ENCODE data around the gene ID2.

Gene ID2

DNA sequence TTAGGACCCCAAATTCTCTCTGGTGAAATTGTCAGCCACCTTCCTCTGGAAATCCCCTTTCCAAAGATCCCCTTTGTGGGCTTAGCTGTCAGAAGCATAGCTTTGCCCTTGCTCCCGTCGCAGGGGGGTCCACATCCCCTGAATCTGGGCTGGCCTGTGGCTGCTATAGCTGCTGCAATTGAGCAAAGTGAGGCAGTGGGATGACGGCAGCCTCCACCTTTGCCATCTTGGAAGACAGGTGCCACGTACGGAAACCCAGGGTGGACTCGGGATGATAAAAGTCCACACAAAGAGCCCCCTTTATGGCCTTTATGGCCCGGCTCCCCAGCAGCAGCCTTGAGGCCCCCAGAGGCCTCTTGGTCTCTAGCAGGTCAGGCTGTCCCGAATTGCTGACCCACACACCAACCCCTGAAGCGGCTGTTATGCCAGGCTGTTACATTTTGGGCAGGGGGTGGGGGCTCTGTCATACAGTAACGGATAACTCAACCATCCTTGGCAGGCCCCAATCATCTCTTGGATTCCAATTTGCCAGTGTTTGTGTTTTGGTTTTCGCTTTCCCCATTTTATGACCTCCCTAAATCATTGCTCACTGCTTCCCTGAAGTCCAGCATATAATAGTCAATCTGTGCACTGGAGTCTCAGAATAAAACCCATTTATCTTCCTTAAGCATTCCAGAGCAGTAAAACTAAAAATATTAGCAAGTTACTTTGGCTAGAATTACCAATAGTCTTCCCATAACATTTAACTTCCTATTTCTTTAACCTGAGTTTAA lies 33.2 kb upstream of the ID2 start:
- DNase-seq: no peak

DNA sequence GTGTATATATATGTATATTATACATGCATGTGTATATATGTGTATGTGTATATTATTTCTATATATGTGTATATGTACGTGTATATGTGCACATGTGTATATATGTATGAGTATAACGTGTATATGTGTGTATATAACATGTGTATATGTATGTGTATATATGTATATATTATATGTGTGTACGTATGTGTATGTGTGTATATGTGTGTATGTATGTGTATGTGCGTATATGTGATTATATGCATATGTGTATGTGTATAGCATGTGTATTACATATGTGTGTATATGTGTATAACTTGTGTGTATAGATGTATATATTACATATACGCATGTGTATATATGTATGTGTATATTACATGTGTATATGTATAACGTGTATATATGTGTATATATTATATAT lies 32.1 kb upstream of the ID2 start:
- DNase-seq: no peak

DNA sequence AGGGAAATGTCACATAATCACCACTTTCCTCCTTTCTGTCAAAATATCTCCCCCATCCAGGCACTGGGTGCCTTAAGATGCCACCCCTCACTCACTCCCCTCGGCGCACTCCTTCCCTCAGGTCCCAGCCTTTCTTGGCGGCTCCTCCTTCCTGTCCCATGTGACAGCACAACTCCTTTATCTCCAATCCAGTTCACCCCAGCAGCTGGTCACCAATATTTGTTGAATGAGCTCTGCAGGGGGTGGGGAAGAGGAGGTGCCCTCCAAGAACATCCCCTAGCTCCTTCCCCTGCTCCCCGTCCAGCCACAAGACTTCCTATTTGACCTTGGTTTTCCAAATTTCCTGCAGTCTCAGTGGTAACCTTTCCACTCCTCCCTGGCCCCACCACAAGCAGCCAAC lies 31.6 kb upstream of the ID2 start:
- DNase-seq: no peak

DNA sequence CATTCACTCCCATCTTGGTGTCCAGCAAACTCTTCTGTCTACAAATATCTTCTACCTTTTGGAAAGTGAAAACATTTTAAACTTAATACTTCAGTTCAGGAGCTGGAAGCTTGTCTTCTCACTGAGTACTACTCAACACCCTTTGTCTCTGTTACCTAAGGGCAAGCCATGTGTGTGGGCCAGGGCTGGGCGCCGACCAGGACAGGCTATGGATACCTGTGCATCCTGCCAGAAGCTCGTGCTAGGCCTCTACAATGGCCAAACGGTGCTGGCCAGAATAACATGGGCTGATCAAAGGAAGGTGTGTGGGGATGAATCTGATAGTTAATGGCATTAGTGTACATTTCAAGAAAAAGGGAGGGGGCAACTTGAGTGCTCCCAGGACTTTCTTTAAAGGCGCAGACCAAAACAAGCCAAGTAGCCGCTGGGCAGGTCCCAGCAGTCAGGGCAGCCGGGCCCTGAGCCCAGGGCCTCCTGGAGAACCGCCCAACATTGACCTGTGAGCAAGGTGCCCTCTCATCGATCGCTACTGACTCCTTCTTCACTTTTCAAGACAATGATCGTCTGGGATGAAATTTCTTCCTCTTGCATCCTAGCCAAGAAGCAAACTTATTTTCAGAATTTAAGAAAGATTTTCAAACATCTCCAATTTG lies 29.0 kb upstream of the ID2 start:
- no peak for DNase-seq

DNA sequence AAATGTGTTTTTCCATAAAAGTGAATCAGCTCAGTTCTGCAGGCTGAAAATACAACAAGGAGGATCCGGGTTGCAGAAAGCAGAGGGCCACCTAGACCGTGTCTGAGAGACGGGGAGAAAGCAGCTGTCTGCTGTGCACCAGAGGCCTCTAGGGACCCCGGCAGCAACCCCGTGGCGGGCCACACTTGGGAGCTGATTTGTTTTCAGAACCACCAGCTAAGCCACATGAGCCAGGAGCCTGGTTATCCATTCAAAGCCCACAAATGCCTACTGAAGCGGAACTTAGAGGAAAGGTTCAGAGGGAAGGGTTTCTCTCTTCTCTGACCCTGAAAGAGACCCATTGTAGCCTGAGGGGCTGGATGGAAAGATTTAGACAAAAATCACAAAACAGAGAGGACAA lies 28.4 kb upstream of the ID2 start:
- DNase-seq: no peak

DNA sequence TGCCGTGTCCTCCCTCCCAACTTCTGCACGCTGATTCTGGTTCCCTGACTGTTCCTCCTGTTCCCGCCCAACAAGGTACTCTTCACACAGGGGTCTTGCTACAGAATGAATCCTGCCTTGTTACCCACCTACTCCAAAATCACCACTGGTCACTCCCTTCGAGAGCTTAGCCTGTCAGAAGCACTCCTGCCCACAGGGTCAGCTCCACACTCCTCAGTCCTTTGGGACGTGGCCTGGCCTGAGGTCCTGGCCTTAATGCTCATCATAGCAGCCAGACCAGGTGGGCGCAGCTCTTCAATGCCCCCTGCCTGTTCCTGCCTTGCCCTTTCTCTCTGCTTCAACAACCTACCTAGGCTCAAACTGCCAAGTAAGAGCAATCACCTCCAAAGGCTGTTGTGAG lies 27.8 kb upstream of the ID2 start:
- no peak for DNase-seq

DNA sequence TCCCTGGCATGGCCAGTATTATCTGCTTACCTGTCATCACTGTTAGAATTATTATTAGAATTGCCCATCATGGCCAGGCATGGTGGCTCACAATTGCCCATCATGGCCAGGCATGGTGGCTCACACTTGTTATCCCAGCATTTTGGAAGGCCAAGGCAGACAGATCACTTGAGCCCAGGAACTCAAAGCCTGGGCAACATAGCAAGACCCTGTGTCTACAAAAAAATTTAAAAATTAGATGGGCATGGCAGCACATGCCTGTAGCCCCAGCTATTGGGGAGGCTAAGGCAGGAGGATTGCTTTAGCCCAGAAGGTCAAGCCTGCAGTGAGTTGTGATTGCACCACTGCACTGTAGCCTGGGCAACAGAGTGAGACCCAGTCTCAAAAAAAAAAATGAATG lies 27.4 kb upstream of the ID2 start:
- no peak for DNase-seq

DNA sequence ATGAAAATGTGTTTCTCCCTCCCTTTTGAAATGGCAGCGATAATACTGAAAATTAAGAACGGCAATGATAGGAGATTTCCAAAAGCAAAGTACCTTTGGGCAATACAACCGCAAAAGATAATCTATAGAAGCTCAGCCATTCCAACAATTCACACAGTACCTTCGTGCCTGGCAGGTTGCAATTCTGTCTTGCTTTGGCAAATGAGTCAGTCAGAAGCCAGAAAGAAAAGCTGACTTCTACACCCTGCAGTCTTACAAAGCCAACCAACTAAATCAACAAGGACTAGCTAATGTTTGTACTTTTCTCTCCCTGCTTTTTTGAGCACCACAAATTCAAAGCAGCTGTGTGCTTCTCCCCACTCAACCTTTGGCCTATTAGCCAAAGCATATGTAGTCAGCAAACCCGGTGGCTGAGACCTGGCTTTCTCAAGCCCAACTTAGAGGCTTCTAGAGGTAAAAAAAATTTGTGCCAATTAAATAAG lies 25.7 kb upstream of the ID2 start:
- no peak for DNase-seq

DNA sequence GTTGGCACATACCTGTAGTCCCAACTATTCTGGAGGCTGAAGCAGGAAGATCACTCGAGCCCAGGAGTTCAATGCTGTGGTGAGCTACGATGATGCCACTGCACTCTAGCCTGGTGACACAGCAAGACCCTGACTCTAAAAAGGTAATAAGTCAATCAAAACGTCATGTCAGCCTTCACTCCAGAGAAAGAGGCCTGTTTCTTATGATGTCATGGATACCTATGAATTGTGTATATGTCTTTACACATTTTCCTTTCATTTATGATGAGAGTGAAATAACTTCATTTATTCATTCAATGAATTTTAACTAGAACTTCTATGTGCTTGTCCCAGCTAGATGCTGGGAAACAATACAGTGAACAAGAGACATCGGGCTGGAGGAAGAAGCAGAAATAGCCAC lies 25.0 kb upstream of the ID2 start:
- no peak for DNase-seq

DNA sequence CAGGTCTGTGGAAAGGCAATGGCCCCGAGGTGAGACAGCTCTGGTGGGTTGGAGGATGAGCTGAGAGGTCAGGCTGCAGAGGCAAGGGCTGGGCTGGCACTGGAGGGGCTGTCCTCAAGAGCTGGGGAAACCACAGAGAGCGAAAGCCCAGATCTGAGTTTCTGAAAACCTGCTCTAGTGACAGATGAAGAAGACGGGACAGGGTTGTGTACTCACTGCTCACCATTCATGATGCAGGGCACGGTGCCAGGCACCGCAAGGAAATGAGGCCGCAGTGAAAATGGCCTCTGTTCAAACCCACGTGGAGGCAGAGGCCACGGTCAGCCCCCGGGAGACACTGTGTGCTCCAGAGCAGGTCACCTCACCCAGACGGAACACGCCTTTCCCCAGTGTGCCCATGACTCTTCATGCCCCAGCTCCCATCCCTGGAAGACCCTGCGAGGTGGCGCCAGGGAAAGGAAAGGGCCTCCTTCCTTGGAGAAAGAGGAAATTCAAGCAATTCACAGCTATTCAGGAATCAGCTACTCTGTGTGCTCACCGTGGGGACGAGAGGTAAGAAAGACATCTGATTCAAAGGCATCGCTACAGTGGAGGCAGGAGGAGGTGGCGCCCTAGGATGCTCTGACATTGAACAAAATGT lies 24.3 kb upstream of the ID2 start:
- DNase-seq: peak; percentile 13

DNA sequence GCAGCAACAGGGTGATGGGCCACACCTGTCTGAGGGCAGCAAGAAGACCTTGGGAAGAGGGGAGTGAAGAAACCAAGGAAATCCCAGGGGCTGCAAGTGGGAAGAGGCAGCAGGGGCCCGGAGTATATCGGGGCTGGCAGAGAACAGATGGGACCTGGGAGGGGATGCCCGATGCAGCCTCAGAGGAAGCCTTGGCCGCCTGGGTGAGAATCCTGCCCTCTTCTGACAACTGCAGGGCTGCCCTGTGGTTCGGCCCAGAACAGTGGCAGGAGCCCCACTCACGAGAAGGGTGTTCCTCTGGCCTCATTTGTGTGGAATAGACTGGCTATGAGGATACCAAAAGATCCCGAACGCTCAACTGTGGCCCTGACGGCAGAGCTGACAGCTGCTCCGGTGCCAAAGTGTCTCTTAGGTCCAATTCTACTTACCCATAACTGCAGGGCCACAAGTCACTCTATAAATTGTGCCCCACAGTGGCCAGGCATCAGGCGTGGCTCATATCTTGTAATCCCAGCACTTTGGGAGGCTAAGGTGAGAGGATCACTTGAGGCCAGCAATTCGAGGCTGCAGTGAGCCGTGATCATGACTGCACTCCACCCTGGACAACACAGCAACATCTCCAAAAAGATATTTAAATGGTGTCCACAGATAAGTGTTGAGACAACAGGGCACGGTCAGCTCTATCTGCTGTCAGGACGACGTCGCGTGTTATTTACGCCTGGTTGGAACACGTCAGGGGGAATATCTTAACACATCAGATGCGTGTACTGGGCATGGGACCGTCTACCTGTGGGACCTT lies 23.6 kb upstream of the ID2 start:
- no peak for DNase-seq

DNA sequence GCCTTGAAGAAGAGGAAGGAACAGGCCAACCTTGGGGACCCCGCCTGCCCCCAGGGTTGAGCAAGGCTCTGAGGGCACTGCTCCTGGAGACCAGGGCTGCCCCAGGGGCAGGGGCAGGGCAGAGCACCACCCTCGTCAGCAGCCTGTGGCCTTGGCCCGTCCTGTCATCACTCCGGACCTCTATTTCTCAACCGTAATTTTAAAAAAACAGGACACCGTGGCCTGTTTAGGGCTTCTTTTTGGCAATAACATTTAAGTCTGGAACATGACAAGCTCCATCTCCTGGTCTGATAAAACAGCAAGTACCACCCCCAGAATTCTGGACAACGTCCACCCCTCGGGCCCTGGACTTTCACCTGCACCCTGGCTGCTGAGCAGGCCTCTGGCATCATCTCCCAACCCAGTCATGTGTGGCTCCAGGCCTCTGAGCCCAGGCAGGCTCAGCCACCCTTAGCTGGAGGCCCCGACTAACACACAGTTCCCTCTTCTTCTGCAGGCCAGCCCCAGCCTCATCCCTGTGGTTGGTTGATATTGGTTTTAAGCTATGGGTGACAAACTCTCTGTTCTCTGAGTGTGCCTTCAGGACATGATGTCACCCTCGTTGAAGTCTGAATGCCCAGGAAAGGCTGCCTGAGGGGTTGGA lies 22.6 kb upstream of the ID2 start:
- DNase-seq: no peak

DNA sequence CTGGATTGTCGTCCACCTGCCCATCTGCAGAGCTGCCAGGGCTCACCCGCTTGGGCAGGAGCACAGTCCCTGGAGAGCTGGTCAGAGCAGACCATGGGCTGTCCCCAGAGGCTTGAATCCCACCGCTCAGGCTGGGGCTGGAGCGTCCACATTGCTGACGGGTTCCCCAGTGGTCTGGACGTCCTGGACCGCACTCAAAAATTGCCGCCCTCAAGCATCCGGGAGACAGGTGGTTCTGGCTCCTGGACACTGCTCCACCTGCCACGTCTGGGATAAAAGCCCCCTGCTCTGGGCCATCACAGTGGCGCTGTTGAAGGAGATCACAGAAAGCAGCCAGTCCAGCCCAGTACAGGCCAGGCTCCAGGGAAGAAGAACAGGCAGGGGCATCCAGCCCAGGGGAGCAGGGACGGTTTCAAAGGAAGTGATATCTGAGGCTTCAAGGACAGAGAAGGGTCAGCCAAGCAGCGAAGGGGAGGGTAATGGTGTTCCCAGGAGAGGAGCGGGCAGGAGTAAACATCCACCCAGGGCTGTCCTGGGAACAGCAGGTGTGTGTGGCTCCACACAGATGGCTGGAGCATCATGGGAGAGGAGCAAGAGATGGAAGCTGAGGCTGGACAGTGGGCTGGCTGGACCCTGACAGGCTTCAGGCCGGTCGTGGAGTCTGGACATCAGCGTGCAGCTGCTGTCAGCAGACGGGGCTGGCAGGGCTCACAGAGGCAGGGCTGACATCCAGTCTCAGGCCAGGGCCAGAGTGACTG lies 21.9 kb upstream of the ID2 start:
- DNase-seq: no peak

DNA sequence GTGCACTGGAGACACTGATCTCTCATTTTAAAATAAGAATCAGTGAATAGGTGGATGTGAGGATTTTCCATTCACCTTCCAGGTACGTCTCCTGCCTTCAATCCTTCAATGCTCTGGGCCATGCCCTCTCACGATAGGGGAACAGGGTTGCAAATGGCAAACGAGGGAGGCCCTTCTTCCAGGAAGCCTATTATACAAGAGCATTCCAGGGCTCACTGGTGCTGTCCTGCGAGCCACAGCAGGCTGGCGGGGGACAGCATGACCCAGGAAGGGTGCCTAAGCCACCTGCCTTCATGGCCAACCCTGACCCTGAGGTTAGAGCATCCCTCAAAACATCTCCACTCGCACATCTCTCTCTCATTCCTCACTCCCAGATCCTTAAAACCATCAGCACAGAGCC lies 20.6 kb upstream of the ID2 start:
- no peak for DNase-seq

DNA sequence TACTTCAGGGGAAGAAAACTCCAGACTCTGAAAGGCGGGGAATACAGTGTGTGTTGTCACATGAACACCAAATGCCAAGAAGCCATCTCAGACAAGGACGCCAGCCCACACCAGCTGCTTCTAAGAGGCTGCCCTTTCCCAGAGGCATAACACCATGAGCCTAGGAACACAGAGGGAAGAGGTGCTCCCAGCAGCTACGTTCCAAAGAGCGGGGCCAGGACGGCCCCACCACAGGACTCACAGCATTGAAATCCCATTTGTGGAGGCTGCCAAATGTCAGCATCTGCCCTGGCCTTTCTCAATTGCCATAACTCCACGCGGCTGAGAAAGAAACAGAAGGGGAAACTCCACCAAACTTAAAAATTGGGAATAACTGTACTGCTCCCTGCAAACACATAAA lies 20.1 kb upstream of the ID2 start:
- DNase-seq: no peak

DNA sequence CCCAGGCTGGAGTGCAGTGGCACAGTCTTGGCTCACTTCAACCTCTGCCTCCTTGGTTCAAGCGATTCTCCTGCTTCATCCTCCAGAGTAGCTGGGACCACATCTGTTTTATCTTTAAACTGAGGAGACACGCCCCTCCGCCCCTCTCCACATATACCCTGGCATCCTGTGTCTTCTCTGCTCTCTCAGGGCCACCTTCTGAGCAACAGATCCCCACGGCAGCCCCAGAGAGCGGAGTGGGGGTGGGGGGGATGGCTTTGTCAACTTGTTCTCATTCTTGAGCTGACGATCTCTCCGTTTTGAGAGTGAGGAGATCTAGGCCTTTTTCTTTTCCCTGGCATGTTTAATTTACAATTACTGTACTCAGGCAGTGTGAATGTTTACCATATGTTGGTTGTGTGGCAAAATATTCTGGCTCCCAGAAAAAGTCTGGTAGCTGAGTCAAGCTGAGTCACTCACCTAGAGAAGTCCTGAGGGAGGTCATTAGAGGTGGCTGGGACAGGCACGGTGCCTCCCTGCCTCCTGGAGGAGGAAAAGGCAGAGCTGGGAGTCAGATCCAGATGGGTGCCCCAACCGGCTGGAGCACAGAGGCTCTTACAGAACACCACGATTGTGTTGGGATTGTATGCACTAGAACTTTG lies 19.5 kb upstream of the ID2 start:
- DNase-seq: no peak

DNA sequence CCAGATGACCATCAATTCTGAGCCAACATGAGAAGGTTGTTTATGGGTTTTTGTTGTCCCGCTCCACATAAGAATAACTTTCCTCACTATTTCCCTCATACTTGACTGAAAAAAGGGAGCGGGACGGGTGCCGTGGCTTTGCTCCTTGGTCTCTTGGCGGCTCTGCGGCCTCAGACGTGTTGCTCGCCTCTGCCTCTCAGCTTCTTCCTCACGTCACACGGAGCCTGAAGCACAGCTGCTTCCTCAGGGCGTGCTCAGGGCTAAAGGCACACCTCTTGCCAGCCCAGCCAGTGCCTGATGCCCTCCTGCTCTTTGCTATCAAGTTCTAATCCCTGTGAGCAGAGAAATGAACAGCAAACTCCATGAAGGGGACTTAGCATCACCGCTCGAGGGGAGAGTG lies 17.9 kb upstream of the ID2 start:
- no peak for DNase-seq

DNA sequence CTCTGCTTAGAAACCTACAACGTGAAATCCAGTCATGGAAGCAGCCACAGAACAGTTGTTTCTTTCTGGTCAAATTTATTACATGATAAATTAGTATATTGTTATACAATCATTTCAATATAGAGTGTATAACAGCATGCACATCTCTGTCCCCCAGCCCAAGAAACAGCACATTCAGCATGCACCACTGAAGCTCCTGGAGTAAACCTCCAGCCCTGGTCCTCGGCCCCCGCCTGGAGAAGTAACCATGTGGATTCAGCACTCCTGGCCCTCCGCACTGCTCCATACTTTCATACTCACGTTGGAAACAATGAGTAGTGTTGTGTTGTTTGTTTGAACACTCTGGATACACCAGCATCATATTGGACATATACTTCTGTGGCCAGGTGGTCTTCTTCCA lies 15.3 kb upstream of the ID2 start:
- DNase-seq: no peak

DNA sequence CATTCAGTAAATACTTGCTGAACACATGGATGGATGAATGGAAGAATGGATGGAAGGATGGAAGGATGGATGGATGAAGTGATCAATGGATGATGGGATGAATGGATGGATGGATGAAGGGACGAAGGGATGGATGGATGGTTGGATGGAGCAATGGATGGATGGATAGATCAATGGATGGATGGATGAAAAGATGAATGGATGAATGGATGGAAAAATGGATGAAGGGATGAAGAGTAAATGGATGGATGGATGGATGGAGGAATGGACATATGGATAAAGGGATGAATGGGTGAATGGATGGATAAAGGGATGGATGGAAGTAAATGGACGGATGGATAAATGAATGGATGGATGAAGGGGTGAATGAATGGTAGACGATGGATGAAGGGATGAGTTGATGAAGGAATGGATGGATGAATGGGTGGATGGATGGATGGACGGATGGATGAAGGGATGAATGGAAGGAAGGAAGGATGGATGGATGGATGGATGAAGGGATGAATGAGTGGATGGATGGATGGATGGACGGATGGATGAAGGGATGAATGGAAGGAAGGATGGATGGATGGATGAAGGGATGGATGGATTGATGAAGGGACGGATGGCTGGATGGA lies 13.9 kb upstream of the ID2 start:
- no peak for DNase-seq

DNA sequence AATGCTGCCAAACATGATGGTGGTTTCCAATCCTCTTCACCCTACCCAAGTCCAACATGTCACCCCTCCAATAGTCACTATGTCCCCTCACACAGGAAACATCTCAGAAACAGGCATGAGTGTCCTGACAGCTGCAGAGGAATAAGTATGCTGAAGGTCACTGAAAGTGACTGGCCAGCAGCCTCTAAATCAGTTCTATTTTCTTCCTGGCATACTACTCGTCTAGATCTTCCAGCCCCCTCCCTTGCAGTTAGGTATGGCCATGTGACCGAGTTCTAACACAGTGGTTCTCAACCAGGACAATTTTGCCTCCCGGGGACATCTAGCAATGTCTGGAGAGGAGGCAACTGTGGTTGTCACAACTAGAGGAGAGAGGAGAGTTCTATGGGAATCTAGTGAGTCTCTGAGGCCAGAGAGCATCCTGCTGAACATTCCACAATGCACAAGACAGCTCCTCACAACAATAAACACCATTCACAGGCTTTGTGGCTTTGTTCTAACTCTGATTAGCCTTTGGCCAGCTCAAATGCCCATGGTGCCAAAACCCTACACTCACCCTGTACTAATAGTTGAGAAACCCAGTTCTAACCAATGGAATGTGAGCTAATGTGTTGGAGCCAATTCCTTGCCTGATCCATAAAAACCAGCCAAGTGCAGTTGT lies 12.6 kb upstream of the ID2 start:
- DNase-seq: no peak

DNA sequence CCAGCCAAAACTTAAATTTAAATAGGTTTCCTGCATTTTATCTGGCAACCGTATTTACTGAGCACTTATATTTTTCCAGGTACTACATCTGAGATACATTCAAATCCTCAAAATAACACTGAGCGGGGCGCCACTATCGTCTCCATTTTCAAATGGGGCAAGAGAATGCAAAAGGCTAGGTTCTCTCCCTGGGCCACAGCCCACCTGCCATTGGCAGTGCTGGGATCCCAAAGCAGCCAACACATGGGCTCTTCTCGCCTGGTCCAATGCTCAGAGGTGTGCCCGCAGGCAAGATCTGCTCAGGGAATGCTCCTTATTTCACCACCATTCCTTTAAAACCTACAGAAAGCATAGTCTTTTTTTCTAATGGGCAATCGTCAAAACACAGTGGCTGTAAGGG lies 11.3 kb upstream of the ID2 start:
- no peak for DNase-seq
